Chondrocyte (in vitro differentiated cells): ENCODE data around the gene NTMT1. TPM values are rescaled to one million over a fixed set of nuclear protein-coding genes. Genes with fewer than 3 reads are reported as not detected.

Experiments used
- DNase-seq: peaks from one replicate; pipeline ENCODE4 v3.0.0; 2021; ENCODE audit warnings: mixed read lengths, low spot score
- H3K27ac Mint-ChIP-seq: one replicate; pipeline ENCODE4 v1.8.0; 2021; ENCODE audit warnings: mild to moderate bottlenecking, moderate library complexity, mixed read lengths; ENCODE audit not compliant: unreplicated experiment
- H3K27me3 Mint-ChIP-seq: 2 replicates; pipeline ENCODE4 v1.8.0; 2021; ENCODE audit warnings: low read depth, mixed read lengths
- H3K36me3 Mint-ChIP-seq: 2 replicates; pipeline ENCODE4 v1.8.0; 2021; ENCODE audit warnings: low read depth, mixed read lengths
- H3K4me1 Mint-ChIP-seq: 2 replicates; pipeline ENCODE4 v1.8.0; 2021; ENCODE audit warnings: low read depth, mild to moderate bottlenecking, mixed read lengths
- H3K4me3 Mint-ChIP-seq: one replicate; pipeline ENCODE4 v1.8.0; 2021; ENCODE audit warnings: mild to moderate bottlenecking, moderate library complexity, mixed read lengths; ENCODE audit not compliant: unreplicated experiment
- H3K9me3 Mint-ChIP-seq: 2 replicates; pipeline ENCODE4 v1.8.0; 2021; ENCODE audit warnings: low read depth, mixed read lengths
- total RNA-seq: library from RNA; stranded (reverse); gene quantifications from 3 replicates; pipeline ENCODE4 v1.2.1, GENCODE V29; 2021
- TF ChIP-seq, protein P1 (sequence below): fragments of 200-600 bp; sonication (generic); IDR thresholded peaks from 2 replicates; pipeline ENCODE4 v1.5.0; 2021; ENCODE audit warnings: antibody characterized with exemption, mild to moderate bottlenecking, moderate library complexity

Gene NTMT1
- total RNA-seq, 1 donor from 2014 or later = 37.4 TPM

DNA sequence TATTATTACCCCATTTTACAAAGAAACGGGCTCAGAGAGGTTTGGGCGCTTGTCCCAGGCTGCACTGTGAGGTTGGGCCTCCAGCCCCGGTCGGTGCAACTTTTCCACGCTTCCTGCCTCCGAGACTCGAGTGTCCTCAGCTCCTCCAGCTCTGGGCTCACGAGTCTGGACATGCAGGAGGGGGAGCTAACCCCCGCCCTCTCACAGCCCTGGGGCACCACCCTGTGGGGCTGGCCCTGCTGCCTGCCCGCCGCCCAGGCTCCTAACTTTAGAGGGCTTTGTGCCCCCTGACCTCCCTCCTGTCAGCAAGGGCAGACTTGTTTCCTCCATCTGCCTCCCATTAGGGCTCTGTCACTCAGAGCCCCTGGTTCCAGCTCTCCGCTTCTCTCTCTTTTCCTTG lies 20.3 kb downstream of the NTMT1 start:
- Mint-ChIP-seq H3K9me3 (peaks cover 3% of the 10 kb centered on the region), H3K4me3 (no peak overlapping the region), H3K36me3 (peaks cover 2% of the 10 kb centered on the region), H3K4me1 (peaks cover 18% of the 10 kb centered on the region), H3K27me3 (peaks cover 2% of the 10 kb centered on the region), H3K27ac (no peak overlapping the region)
- TF ChIP-seq, protein P1, sequence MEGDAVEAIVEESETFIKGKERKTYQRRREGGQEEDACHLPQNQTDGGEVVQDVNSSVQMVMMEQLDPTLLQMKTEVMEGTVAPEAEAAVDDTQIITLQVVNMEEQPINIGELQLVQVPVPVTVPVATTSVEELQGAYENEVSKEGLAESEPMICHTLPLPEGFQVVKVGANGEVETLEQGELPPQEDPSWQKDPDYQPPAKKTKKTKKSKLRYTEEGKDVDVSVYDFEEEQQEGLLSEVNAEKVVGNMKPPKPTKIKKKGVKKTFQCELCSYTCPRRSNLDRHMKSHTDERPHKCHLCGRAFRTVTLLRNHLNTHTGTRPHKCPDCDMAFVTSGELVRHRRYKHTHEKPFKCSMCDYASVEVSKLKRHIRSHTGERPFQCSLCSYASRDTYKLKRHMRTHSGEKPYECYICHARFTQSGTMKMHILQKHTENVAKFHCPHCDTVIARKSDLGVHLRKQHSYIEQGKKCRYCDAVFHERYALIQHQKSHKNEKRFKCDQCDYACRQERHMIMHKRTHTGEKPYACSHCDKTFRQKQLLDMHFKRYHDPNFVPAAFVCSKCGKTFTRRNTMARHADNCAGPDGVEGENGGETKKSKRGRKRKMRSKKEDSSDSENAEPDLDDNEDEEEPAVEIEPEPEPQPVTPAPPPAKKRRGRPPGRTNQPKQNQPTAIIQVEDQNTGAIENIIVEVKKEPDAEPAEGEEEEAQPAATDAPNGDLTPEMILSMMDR = no peak
- no peak for DNase-seq

DNA sequence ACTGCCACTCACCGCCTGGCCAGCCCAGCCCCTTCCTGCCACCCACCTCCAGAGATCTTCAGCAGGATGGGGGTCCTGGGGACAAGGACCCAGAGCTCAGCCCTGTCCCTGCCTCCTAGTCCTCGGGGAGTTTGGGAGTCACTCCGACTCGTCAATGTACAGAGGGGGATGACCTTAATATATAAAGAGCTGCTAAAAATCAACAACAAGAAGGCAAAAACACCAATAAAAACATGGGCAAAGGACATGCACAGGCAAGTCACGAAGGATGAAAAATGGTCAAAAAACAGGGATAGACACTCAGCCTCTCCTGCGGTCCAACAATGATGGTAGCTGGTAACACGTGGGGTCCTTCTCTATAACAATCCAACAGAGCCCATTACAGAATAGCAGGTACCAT lies 20.7 kb downstream of the NTMT1 start:
- peaks cover 16% of the 10 kb centered on the region for H3K4me1 Mint-ChIP-seq
- peaks cover 2% of the 10 kb centered on the region for H3K36me3 Mint-ChIP-seq
- H3K27ac Mint-ChIP-seq = no peak overlapping the region
- H3K27me3 Mint-ChIP-seq = peaks cover 2% of the 10 kb centered on the region
- no peak for DNase-seq
- H3K4me3 Mint-ChIP-seq = no peak overlapping the region
- peaks cover 3% of the 10 kb centered on the region for H3K9me3 Mint-ChIP-seq
- TF ChIP-seq, protein P1 = no peak

DNA sequence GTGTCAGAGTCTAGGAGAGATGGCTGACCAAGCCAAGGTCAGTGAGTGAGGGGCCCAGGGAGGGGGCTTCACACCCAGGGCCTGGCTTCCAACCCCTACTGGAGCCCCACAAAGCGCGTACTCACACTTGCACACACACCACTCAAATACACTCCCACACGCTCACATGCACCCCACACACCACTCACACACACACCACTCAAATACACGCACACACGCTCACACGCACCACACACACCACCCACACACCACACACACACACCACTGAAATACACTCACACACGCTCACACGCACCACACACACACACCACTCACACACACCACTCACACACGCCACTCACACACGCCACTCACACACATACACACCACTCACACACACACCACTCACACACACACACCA lies 21.7 kb downstream of the NTMT1 start:
- H3K4me3 Mint-ChIP-seq = no peak overlapping the region
- TF ChIP-seq, protein P1 = no peak
- H3K9me3 Mint-ChIP-seq = peaks cover 3% of the 10 kb centered on the region
- peaks cover 12% of the 10 kb centered on the region for H3K4me1 Mint-ChIP-seq
- DNase-seq = no peak
- H3K27me3 Mint-ChIP-seq = peaks cover 2% of the 10 kb centered on the region
- H3K36me3 Mint-ChIP-seq = peaks cover 2% of the 10 kb centered on the region
- no peak overlapping the region for H3K27ac Mint-ChIP-seq

DNA sequence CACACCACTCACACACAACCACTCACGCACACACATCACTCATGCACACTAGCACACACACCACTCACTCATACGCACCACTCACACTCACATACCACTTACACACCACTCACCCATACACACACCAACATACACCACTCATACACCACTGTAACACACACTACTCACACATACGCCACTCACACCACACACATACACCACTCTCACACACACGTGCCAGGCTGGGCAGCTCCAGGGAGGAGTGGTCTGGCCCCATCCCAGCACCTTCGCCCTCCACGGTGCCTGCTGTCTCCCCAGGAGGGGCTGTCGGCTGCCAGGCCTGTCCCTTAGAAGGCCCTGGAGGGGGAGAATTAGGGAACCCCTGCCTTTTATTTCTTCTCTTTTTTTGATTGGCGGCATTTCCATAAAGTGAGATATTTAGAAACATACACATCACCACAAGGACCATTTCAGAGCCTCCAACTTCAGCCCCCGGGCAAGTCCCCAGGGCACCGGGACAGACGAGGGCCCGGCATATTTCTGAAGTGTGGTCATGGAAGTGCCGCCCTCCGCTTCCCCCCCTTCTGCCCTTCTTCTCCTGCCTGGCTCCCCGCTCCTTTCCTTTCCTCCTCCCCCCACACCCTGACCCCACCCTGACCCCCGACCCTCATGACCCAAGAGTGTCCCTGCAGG lies 22.3 kb downstream of the NTMT1 start:
- TF ChIP-seq, protein P1 = no peak
- Mint-ChIP-seq H3K9me3 (peaks cover 3% of the 10 kb centered on the region), H3K4me3 (no peak overlapping the region)

DNA sequence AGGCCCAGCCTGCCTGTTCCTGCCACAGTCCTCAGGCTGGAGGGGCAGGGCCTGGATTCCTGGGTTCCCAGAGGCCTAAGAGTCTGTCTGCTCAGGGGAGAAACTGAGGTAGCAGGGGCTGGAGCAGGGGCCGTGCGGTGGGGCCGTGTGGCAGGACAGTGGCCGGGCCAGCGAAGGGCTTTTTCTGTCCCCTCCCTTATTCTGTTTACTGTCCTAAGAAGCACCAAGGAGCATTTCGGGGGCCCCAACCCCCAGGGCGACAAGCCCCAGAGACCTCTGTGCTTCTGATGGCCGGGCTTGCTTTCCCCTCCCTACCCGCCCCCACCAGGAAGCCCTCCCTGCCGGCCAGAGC lies 22.8 kb downstream of the NTMT1 start:
- peaks cover 2% of the 10 kb centered on the region for H3K36me3 Mint-ChIP-seq
- peaks cover 3% of the 10 kb centered on the region for H3K9me3 Mint-ChIP-seq
- H3K4me1 Mint-ChIP-seq = peaks cover 12% of the 10 kb centered on the region
- DNase-seq = no peak
- no peak overlapping the region for H3K27ac Mint-ChIP-seq
- TF ChIP-seq, protein P1 = no peak
- H3K4me3 Mint-ChIP-seq = no peak overlapping the region
- H3K27me3 Mint-ChIP-seq = peaks cover 2% of the 10 kb centered on the region

More for the DNA sequence above, 22.3 kb downstream of the NTMT1 start:
- H3K36me3 Mint-ChIP-seq = peaks cover 2% of the 10 kb centered on the region
- peak overlapping the region; percentile 65 for H3K27ac Mint-ChIP-seq
- DNase-seq = no peak
- H3K27me3 Mint-ChIP-seq = peaks cover 2% of the 10 kb centered on the region
- H3K4me1 Mint-ChIP-seq = peaks cover 12% of the 10 kb centered on the region
